ENCODE data around the gene INO80. TPM values are rescaled to one million over a fixed set of nuclear protein-coding genes. Genes with fewer than 3 reads are reported as not detected.
A peak's percentile ranks its signal among the peaks of the same experiment; 100 is the strongest.

INO80 gene
- total RNA-seq, 4 donors from 2014 or later = 22.3 to 44.3 (median 31.1) TPM

- no peak for TF ChIP-seq POLR2A (IDR thresholded peaks at IDR 0.05)
- no peak for TF ChIP-seq CTCF (IDR thresholded peaks at IDR 0.05)
- H3K4me3 ChIP-seq (ENCODE audit: low read depth, poor library complexity, severe bottlenecking) = no peak overlapping the region
- WGBS, 2 donors = 78 to 92% methylated on average over 8 of the region's 8 CpGs
- DNase-seq (ENCODE audit: low spot score in 2 of 2) = no peak
- intact Hi-C loops (cut with DNase I; ENCODE audit: low total_unique reads) = loop anchor here (10.0 kb wide), 1 partner anchor 83 kb away; no protein-coding TSS in a partner anchor
These were observed 183.9 kb downstream of the INO80 start for GRCh38 chr15:40932156-40932555.

- WGBS, 2 donors = 74 to 77% methylated on average over 16 of the region's 16 CpGs
- no peak for TF ChIP-seq CTCF (IDR thresholded peaks at IDR 0.05)
- TF ChIP-seq POLR2A (IDR thresholded peaks at IDR 0.05) = no peak
- no peak for DNase-seq (ENCODE audit: low spot score in 2 of 2)
- no peak overlapping the region for H3K4me3 ChIP-seq (ENCODE audit: low read depth, poor library complexity, severe bottlenecking)
- intact Hi-C loops (cut with DNase I; ENCODE audit: low total_unique reads) = loop anchor here (10.0 kb wide), 1 partner anchor 83 kb away; no protein-coding TSS in a partner anchor
These were observed 184.6 kb downstream of the INO80 start for GRCh38 chr15:40931300-40932142.

GRCh38 chr15:40930430-40931299 lies 185.4 kb downstream of the INO80 start:
- TF ChIP-seq POLR2A (IDR thresholded peaks at IDR 0.05) (no peak), CTCF (IDR thresholded peaks at IDR 0.05) (no peak)
- WGBS, 2 donors = 2% methylated on average over 46 of the region's 46 CpGs
- intact Hi-C loops (cut with DNase I; ENCODE audit: low total_unique reads) = loop anchor here (10.0 kb wide), 1 partner anchor 84 kb away; no protein-coding TSS in a partner anchor
- no peak for DNase-seq (ENCODE audit: low spot score in 2 of 2)
- no peak overlapping the region for H3K4me3 ChIP-seq (ENCODE audit: low read depth, poor library complexity, severe bottlenecking)

GRCh38 chr15:40929660-40930429 lies 186.2 kb downstream of the INO80 start:
- peak overlapping the region; percentile 4 for H3K4me3 ChIP-seq (ENCODE audit: low read depth, poor library complexity, severe bottlenecking)
- intact Hi-C loops (cut with DNase I; ENCODE audit: low total_unique reads) = loop anchor here (10.0 kb wide), 1 partner anchor 85 kb away; no protein-coding TSS in a partner anchor
- no peak for TF ChIP-seq CTCF (IDR thresholded peaks at IDR 0.05)
- no peak for TF ChIP-seq POLR2A (IDR thresholded peaks at IDR 0.05)
- 0 to 2% methylated on average over 27 to 47 of the region's 56 CpGs for WGBS, 2 donors
- no peak for DNase-seq (ENCODE audit: low spot score in 2 of 2)

Other genes starting within 250 kb of the INO80 start
- 100 to 1,000 TPM in 1 of 4 donors, 10 to 100 TPM in 3; 78.5 to 111 (median 95.9) TPM for gene RHOV, start 242.0 kb downstream of the INO80 start, total RNA-seq
- 10 to 100 TPM; 15.4 to 29.9 (median 25.7) TPM for gene VPS18, start 221.8 kb downstream of the INO80 start, total RNA-seq
- gene DLL4, start 186.9 kb downstream of the INO80 start, total RNA-seq = 1 to 10 TPM; 4.0 to 8.3 (median 5.1) TPM
- gene CHAC1, start 162.8 kb downstream of the INO80 start, total RNA-seq = 10 to 100 TPM in 1 of 4 donors, 1 to 10 TPM in 1, under 1 TPM in 1, not detected in 1; 0.81 to 13.6 (median 4.4) TPM
- not detected for gene EXD1, start 114.5 kb upstream of the INO80 start, total RNA-seq
- 100 to 1,000 TPM; 125 to 183 (median 154) TPM for gene CHP1, start 115.0 kb upstream of the INO80 start, total RNA-seq
- 1 to 10 TPM in 3 of 4 donors, under 1 TPM in 1; 0.76 to 1.9 (median 1.5) TPM for gene OIP5, start 216.3 kb upstream of the INO80 start, total RNA-seq
- gene NUSAP1, start 216.6 kb upstream of the INO80 start, total RNA-seq = 10 to 100 TPM in 2 of 4 donors, 1 to 10 TPM in 2; 3.2 to 17.4 (median 12.0) TPM